H9 (cell line): Measurements from ENCODE around the gene PHF12. TPM values are rescaled to one million over a fixed set of nuclear protein-coding genes. Genes with fewer than 3 reads are reported as not detected.

Experiments used
- DNase-seq: peaks from one replicate; pipeline ENCODE4 v3.0.0-alpha.2; 2017
- H2AFZ ChIP-seq: one replicate; pipeline ENCODE4 v1.6.1; 2013; ENCODE audit warnings: mild to moderate bottlenecking, low read length, control low read depth, moderate library complexity
- H2AK5ac ChIP-seq: 2 replicates; pipeline ENCODE4 v1.6.1; 2013; ENCODE audit warnings: low read length, control low read depth, mixed read lengths; ENCODE audit not compliant: insufficient read length
- H2BK120ac ChIP-seq: one replicate; pipeline ENCODE4 v1.6.1; 2013; ENCODE audit warnings: low read depth, mild to moderate bottlenecking, low read length, control low read depth, inconsistent platforms; ENCODE audit not compliant: poor library complexity, severe bottlenecking
- H2BK12ac ChIP-seq: 2 replicates; pipeline ENCODE4 v1.6.1; 2013; ENCODE audit warnings: low read length, control low read depth, mixed read lengths, low read depth; ENCODE audit not compliant: insufficient read length
- H2BK15ac ChIP-seq: 2 replicates; pipeline ENCODE4 v1.6.1; 2013; ENCODE audit warnings: low read depth, low read length, control low read depth
- H2BK20ac ChIP-seq: one replicate; pipeline ENCODE4 v1.6.1; 2013; ENCODE audit warnings: low read depth, mild to moderate bottlenecking, low read length, control low read depth, inconsistent platforms; ENCODE audit not compliant: poor library complexity, severe bottlenecking
- H2BK5ac ChIP-seq: 2 replicates; pipeline ENCODE4 v1.6.1; 2013; ENCODE audit warnings: low read length, control low read depth, mixed read lengths; ENCODE audit not compliant: insufficient read length
- H3K14ac ChIP-seq: 2 replicates; pipeline ENCODE4 v1.6.1; 2013; ENCODE audit warnings: low read length, control low read depth; ENCODE audit not compliant: insufficient read depth
- H3K18ac ChIP-seq: 2 replicates; pipeline ENCODE4 v1.6.1; 2013; ENCODE audit warnings: low read depth, mild to moderate bottlenecking, mixed read lengths, low read length, control low read depth; ENCODE audit not compliant: insufficient read length
- H3K23ac ChIP-seq: 2 replicates; pipeline ENCODE4 v1.6.1; 2013; ENCODE audit warnings: low read length, control low read depth, mixed read lengths, low read depth; ENCODE audit not compliant: insufficient read length
- H3K23me2 ChIP-seq: 2 replicates; pipeline ENCODE4 v1.6.1; 2013; ENCODE audit warnings: low read depth, mild to moderate bottlenecking, mixed read lengths, low read length, control low read depth; ENCODE audit not compliant: insufficient read length, poor library complexity, severe bottlenecking
- H3K27ac ChIP-seq: 2 replicates; pipeline ENCODE4 v1.5.1; 2013; ENCODE audit warnings: low read length, control low read depth, mixed read lengths, low read depth; ENCODE audit not compliant: insufficient read length
- H3K27me3 ChIP-seq: 2 replicates; pipeline ENCODE4 v1.6.1; 2013; ENCODE audit warnings: low read length, control low read depth, inconsistent platforms; ENCODE audit not compliant: insufficient read depth
- H3K4ac ChIP-seq: 2 replicates; pipeline ENCODE4 v1.6.1; 2013; ENCODE audit warnings: low read depth, mild to moderate bottlenecking, control low read depth, inconsistent platforms, low read length, moderate library complexity
- H3K4me1 ChIP-seq: 2 replicates; pipeline ENCODE4 v1.6.1; 2013; ENCODE audit warnings: low read length, control low read depth, inconsistent platforms; ENCODE audit not compliant: insufficient read depth
- H3K4me2 ChIP-seq: 2 replicates; pipeline ENCODE4 v1.6.1; 2013; ENCODE audit warnings: low read length, control low read depth, mixed read lengths; ENCODE audit not compliant: insufficient read length, insufficient read depth
- H3K56ac ChIP-seq: 2 replicates; pipeline ENCODE4 v1.6.1; 2013; ENCODE audit warnings: low read depth, mild to moderate bottlenecking, mixed read lengths, low read length, control low read depth; ENCODE audit not compliant: insufficient read length
- H3K79me1 ChIP-seq: 2 replicates; pipeline ENCODE4 v1.6.1; 2013; ENCODE audit warnings: low read depth, mild to moderate bottlenecking, moderate library complexity, low read length, control low read depth, inconsistent platforms; ENCODE audit not compliant: insufficient read depth, poor library complexity, severe bottlenecking
- H3K79me2 ChIP-seq: 2 replicates; pipeline ENCODE4 v1.6.1; 2013; ENCODE audit warnings: low read length, control low read depth, inconsistent platforms; ENCODE audit not compliant: insufficient read depth
- H3K9ac ChIP-seq: 2 replicates; pipeline ENCODE4 v1.6.1; 2013; ENCODE audit warnings: low read length, control low read depth, mixed read lengths; ENCODE audit not compliant: insufficient read length; ENCODE audit errors: extremely low read depth
- H3K9me3 ChIP-seq: one replicate; pipeline ENCODE4 v1.6.1; 2013; ENCODE audit warnings: low read depth, low read length, inconsistent platforms; ENCODE audit not compliant: control insufficient read depth
- H3T11ph ChIP-seq: one replicate; pipeline ENCODE4 v1.6.1; 2013; ENCODE audit warnings: mild to moderate bottlenecking, low read length, control low read depth, inconsistent platforms
- H4K20me1 ChIP-seq: one replicate; pipeline ENCODE4 v1.6.1; 2013; ENCODE audit not compliant: control insufficient read depth, insufficient read length, insufficient read depth
- H4K5ac ChIP-seq: 2 replicates; pipeline ENCODE4 v1.6.1; 2013; ENCODE audit warnings: low read depth, mild to moderate bottlenecking, mixed read lengths, low read length, control low read depth; ENCODE audit not compliant: insufficient read length
- H4K8ac ChIP-seq: replicated peaks from 2 replicates; pipeline ENCODE4 v1.6.1; 2013; ENCODE audit warnings: low read length, control low read depth, mixed read lengths, low read depth; ENCODE audit not compliant: insufficient read length
- H4K91ac ChIP-seq: 2 replicates; pipeline ENCODE4 v1.6.1; 2013; ENCODE audit warnings: low read depth, mild to moderate bottlenecking, moderate library complexity, mixed read lengths, low read length, control low read depth; ENCODE audit not compliant: insufficient read length
- H3K27ac Mint-ChIP-seq, 3 experiments: 2 replicates in 2 of 3; 3 replicates in 1 of 3; pipeline ENCODE4 v1.8.0; 2020 to 2021; ENCODE audit warnings: mixed read lengths in 3 of 3, mild to moderate bottlenecking in 1 of 3, moderate library complexity in 1 of 3
- H3K27me3 Mint-ChIP-seq: 2 replicates; pipeline ENCODE4 v1.8.0; 2021; ENCODE audit warnings: low read depth, mild to moderate bottlenecking, moderate library complexity, mixed read lengths
- H3K36me3 Mint-ChIP-seq, 3 experiments: 2 replicates in 2 of 3; 3 replicates in 1 of 3; pipeline ENCODE4 v1.8.0; 2020 to 2021; ENCODE audit warnings: low read depth in 3 of 3, mixed read lengths in 3 of 3; ENCODE audit not compliant: insufficient read depth in 1 of 3
- H3K4me1 Mint-ChIP-seq, 2 experiments: 2 replicates each; pipeline ENCODE4 v1.8.0; 2020; ENCODE audit warnings: mixed read lengths in 2 of 2
- H3K4me3 Mint-ChIP-seq, 2 experiments: 2 replicates in 1 of 2; 3 replicates in 1 of 2; pipeline ENCODE4 v1.8.0; 2020 to 2021; ENCODE audit warnings: mild to moderate bottlenecking in 2 of 2, mixed read lengths in 2 of 2, moderate library complexity in 1 of 2
- H3K9me3 Mint-ChIP-seq, 2 experiments: 2 replicates in 1 of 2; 3 replicates in 1 of 2; pipeline ENCODE4 v1.8.0; 2020; ENCODE audit warnings: mild to moderate bottlenecking in 2 of 2, mixed read lengths in 2 of 2, moderate library complexity in 1 of 2
- CTCF ChIP-seq: fragments of 200-600 bp; sonication (generic); conservative IDR thresholded peaks from 3 replicates; pipeline ENCODE4 v1.8.0; 2021; ENCODE audit warnings: antibody characterized with exemption, mild to moderate bottlenecking
- WGBS: extraction: QIAGEN DNeasy Blood & Tissue Kit; methylation state at CpG from one replicate; pipeline ENCODE4 v1.1.7; 2013; ENCODE audit warnings: missing lambda C conversion rate, low lambda C conversion rate, mixed read lengths; ENCODE audit not compliant: insufficient read length; ENCODE audit errors: extremely low coverage; 5-methylcytosine and 5-hydroxymethylcytosine counted together
- total RNA-seq: library from RNA; stranded (reverse); gene quantifications from 2 replicates; pipeline ENCODE4 v1.2.1, GENCODE V29; 2021

Gene PHF12
- total RNA-seq, 1 experiment from 2014 or later, result 62.1 TPM

- Histone ChIP-seq H3T11ph (no peak overlapping the region), H4K8ac (no peak overlapping the region), H4K91ac (no peak overlapping the region), H3K27ac (no peak overlapping the region), H2AK5ac (no peak overlapping the region), H2BK20ac (no peak overlapping the region), H3K23me2 (no peaks in the 10 kb centered on the region), H3K4me2 (no peak overlapping the region), H3K56ac (no peak overlapping the region), H3K18ac (no peak overlapping the region), H3K14ac (no peak overlapping the region), H3K4me1 (peaks cover 9% of the 10 kb centered on the region; the same call in 1 of the 2 replicates), H3K4ac (no peak overlapping the region), H3K79me2 (peaks cover 58% of the 10 kb centered on the region; the same call in 1 of the 2 replicates), H2BK12ac (no peak overlapping the region), H2BK15ac (no peak overlapping the region), H2BK5ac (no peak overlapping the region), H3K79me1 (peaks cover 12% of the 10 kb centered on the region), H3K27me3 (no peaks in the 10 kb centered on the region), H2BK120ac (no peak overlapping the region), H3K9ac (no peak overlapping the region), H3K9me3 (no peaks in the 10 kb centered on the region), H4K5ac (no peak overlapping the region), H3K23ac (no peak overlapping the region), H2AFZ (no peak overlapping the region), H4K20me1 (no peaks in the 10 kb centered on the region)
- H3K36me3 Mint-ChIP-seq, result peaks cover 11 to 42% (median 42%) of the 10 kb centered on the region in 3 experiments; a peak in 6 of 7 replicates
- no peak for TF ChIP-seq CTCF
- no peak for DNase-seq
- WGBS, result no CpG with 5 or more reads among the region's 3 CpGs
- H3K4me3 Mint-ChIP-seq, result no peak overlapping the region; a peak in 1 of 5 replicates
- H3K9me3 Mint-ChIP-seq, result no peaks in the 10 kb centered on the region
- no peaks in the 10 kb centered on the region for H3K27me3 Mint-ChIP-seq
- peak overlapping the region in 2 of 3 experiments; percentile 16 to 56; a peak in 3 of 7 replicates for H3K27ac Mint-ChIP-seq
- peaks cover 50 to 52% of the 10 kb centered on the region in 2 experiments for H3K4me1 Mint-ChIP-seq
Observed at GRCh38 chr17:28940675-28941074, 10.6 kb downstream of the PHF12 start.
